GM23338 (cell line): ENCODE measurements around the gene POLK.

ENCODE experiments used
- CTCF ChIP-seq, 2 experiments: fragments of 200-600 bp in 1 of 2; sonication (generic) in 1 of 2; conservative IDR thresholded peaks; 2 replicates each; pipeline versions ENCODE4 v1.5.1 to v1.6.1; 2016 to 2017; ENCODE audit warnings: antibody characterized with exemption in 2 of 2, low read depth in 2 of 2, mild to moderate bottlenecking in 2 of 2, moderate library complexity in 1 of 2
- ETS1 ChIP-seq: IDR thresholded peaks from 2 replicates; pipeline ENCODE4 v1.6.1; 2016; ENCODE audit warnings: antibody characterized with exemption
- EZH2 ChIP-seq: fragments of 200-600 bp; sonication (generic); IDR thresholded peaks from one replicate; pipeline ENCODE4 v1.8.0; 2017; ENCODE audit warnings: antibody characterized with exemption, mild to moderate bottlenecking, low read depth; ENCODE audit not compliant: unreplicated experiment
- EZH2phosphoT487 ChIP-seq: fragments of 200-600 bp; sonication (generic); IDR thresholded peaks from one replicate; pipeline ENCODE4 v1.8.1; 2018; ENCODE audit warnings: antibody characterized with exemption; ENCODE audit not compliant: unreplicated experiment
- JUNB ChIP-seq: IDR thresholded peaks from one replicate; pipeline ENCODE4 v1.6.1; 2016; ENCODE audit warnings: antibody characterized with exemption; ENCODE audit not compliant: unreplicated experiment
- NANOG ChIP-seq: IDR thresholded peaks from 2 replicates; pipeline ENCODE4 v1.6.1; 2016; ENCODE audit warnings: antibody characterized with exemption, borderline replicate concordance
- POLR2AphosphoS5 ChIP-seq: IDR thresholded peaks from 2 replicates; pipeline ENCODE4 v1.6.1; 2016; ENCODE audit warnings: antibody characterized with exemption, low read depth
- TF ChIP-seq, protein P1 (sequence below): IDR thresholded peaks from one replicate; pipeline ENCODE4 v1.6.1; 2018; ENCODE audit warnings: antibody characterized with exemption; ENCODE audit not compliant: unreplicated experiment
- TF ChIP-seq, protein P2 (sequence below): fragments of 250-450 bp; sonication (Bioruptor Pico); IDR thresholded peaks from 2 replicates; pipeline ENCODE4 v1.5.0; 2020; ENCODE audit warnings: mild to moderate bottlenecking, moderate library complexity

- TF ChIP-seq CTCF (conservative IDR thresholded peaks at IDR 0.05; ENCODE audit: low read depth in 2 of 2) (no peak), POLR2AphosphoS5 (no peak), ETS1 (no peak), EZH2phosphoT487 (no peak), EZH2 (no peak), JUNB (no peak), NANOG (no peak)
- TF ChIP-seq, protein P1, sequence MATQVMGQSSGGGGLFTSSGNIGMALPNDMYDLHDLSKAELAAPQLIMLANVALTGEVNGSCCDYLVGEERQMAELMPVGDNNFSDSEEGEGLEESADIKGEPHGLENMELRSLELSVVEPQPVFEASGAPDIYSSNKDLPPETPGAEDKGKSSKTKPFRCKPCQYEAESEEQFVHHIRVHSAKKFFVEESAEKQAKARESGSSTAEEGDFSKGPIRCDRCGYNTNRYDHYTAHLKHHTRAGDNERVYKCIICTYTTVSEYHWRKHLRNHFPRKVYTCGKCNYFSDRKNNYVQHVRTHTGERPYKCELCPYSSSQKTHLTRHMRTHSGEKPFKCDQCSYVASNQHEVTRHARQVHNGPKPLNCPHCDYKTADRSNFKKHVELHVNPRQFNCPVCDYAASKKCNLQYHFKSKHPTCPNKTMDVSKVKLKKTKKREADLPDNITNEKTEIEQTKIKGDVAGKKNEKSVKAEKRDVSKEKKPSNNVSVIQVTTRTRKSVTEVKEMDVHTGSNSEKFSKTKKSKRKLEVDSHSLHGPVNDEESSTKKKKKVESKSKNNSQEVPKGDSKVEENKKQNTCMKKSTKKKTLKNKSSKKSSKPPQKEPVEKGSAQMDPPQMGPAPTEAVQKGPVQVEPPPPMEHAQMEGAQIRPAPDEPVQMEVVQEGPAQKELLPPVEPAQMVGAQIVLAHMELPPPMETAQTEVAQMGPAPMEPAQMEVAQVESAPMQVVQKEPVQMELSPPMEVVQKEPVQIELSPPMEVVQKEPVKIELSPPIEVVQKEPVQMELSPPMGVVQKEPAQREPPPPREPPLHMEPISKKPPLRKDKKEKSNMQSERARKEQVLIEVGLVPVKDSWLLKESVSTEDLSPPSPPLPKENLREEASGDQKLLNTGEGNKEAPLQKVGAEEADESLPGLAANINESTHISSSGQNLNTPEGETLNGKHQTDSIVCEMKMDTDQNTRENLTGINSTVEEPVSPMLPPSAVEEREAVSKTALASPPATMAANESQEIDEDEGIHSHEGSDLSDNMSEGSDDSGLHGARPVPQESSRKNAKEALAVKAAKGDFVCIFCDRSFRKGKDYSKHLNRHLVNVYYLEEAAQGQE, result no peak
- TF ChIP-seq, protein P2, sequence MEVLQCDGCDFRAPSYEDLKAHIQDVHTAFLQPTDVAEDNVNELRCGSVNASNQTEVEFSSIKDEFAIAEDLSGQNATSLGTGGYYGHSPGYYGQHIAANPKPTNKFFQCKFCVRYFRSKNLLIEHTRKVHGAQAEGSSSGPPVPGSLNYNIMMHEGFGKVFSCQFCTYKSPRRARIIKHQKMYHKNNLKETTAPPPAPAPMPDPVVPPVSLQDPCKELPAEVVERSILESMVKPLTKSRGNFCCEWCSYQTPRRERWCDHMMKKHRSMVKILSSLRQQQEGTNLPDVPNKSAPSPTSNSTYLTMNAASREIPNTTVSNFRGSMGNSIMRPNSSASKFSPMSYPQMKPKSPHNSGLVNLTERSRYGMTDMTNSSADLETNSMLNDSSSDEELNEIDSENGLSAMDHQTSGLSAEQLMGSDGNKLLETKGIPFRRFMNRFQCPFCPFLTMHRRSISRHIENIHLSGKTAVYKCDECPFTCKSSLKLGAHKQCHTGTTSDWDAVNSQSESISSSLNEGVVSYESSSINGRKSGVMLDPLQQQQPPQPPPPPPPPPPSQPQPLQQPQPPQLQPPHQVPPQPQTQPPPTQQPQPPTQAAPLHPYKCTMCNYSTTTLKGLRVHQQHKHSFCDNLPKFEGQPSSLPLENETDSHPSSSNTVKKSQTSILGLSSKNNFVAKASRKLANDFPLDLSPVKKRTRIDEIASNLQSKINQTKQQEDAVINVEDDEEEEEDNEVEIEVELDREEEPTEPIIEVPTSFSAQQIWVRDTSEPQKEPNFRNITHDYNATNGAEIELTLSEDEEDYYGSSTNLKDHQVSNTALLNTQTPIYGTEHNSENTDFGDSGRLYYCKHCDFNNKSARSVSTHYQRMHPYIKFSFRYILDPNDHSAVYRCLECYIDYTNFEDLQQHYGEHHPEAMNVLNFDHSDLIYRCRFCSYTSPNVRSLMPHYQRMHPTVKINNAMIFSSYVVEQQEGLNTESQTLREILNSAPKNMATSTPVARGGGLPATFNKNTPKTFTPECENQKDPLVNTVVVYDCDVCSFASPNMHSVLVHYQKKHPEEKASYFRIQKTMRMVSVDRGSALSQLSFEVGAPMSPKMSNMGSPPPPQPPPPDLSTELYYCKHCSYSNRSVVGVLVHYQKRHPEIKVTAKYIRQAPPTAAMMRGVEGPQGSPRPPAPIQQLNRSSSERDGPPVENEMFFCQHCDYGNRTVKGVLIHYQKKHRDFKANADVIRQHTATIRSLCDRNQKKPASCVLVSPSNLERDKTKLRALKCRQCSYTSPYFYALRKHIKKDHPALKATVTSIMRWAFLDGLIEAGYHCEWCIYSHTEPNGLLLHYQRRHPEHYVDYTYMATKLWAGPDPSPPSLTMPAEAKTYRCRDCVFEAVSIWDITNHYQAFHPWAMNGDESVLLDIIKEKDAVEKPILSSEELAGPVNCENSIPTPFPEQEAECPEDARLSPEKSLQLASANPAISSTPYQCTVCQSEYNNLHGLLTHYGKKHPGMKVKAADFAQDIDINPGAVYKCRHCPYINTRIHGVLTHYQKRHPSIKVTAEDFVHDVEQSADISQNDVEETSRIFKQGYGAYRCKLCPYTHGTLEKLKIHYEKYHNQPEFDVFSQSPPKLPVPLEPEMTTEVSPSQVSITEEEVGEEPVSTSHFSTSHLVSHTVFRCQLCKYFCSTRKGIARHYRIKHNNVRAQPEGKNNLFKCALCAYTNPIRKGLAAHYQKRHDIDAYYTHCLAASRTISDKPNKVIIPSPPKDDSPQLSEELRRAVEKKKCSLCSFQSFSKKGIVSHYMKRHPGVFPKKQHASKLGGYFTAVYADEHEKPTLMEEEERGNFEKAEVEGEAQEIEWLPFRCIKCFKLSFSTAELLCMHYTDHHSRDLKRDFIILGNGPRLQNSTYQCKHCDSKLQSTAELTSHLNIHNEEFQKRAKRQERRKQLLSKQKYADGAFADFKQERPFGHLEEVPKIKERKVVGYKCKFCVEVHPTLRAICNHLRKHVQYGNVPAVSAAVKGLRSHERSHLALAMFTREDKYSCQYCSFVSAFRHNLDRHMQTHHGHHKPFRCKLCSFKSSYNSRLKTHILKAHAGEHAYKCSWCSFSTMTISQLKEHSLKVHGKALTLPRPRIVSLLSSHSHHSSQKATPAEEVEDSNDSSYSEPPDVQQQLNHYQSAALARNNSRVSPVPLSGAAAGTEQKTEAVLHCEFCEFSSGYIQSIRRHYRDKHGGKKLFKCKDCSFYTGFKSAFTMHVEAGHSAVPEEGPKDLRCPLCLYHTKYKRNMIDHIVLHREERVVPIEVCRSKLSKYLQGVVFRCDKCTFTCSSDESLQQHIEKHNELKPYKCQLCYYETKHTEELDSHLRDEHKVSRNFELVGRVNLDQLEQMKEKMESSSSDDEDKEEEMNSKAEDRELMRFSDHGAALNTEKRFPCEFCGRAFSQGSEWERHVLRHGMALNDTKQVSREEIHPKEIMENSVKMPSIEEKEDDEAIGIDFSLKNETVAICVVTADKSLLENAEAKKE, result no peak
Measured at GRCh38 chr5:75640826-75641225, 129.1 kb downstream of the POLK start.
